Loucy (cell line): ENCODE measurements around the gene SLC6A20.

Experiments
- H2AFZ ChIP-seq: fragments of 200-600 bp; sonication (generic); 2 replicates; pipeline ENCODE4 v1.6.0; 2016; ENCODE audit warnings: antibody characterized with exemption, mild to moderate bottlenecking, low read length, moderate library complexity
- H3F3A ChIP-seq: fragments of 200-600 bp; 2 replicates; pipeline ENCODE4 v1.6.0; 2016; ENCODE audit warnings: antibody characterized with exemption, low read depth, mild to moderate bottlenecking
- H3K27me3 ChIP-seq: fragments of 200-600 bp; sonication (generic); 2 replicates; pipeline ENCODE4 v1.6.1; 2014; ENCODE audit warnings: low read length, mild to moderate bottlenecking; ENCODE audit not compliant: insufficient read depth, poor library complexity, severe bottlenecking
- H3K36me3 ChIP-seq: fragments of 200-600 bp; sonication (generic); 2 replicates; pipeline ENCODE4 v1.6.1; 2016; ENCODE audit warnings: low read length; ENCODE audit not compliant: insufficient read depth
- H3K4me1 ChIP-seq: fragments of 200-600 bp; sonication (generic); 2 replicates; pipeline ENCODE4 v1.5.1; 2014; ENCODE audit warnings: low read length, mild to moderate bottlenecking; ENCODE audit not compliant: insufficient read depth, poor library complexity, severe bottlenecking
- H3K4me2 ChIP-seq: fragments of 200-600 bp; sonication (generic); 2 replicates; pipeline ENCODE4 v1.6.0; 2014; ENCODE audit warnings: antibody characterized with exemption, low read length, low read depth, mild to moderate bottlenecking; ENCODE audit not compliant: poor library complexity, severe bottlenecking
- H3K4me3 ChIP-seq: fragments of 200-600 bp; sonication (generic); 2 replicates; pipeline ENCODE4 v1.5.1; 2014; ENCODE audit warnings: low read length, mild to moderate bottlenecking, mixed read lengths; ENCODE audit not compliant: poor library complexity, severe bottlenecking
- H3K79me2 ChIP-seq: fragments of 200-600 bp; sonication (generic); 2 replicates; pipeline ENCODE4 v1.6.1; 2014; ENCODE audit warnings: low read length; ENCODE audit not compliant: insufficient read depth
- H3K9ac ChIP-seq: fragments of 200-600 bp; sonication (generic); 2 replicates; pipeline ENCODE4 v1.6.0; 2014; ENCODE audit warnings: mild to moderate bottlenecking, low read depth, low read length, moderate library complexity; ENCODE audit not compliant: poor library complexity, severe bottlenecking
- H3K9me2 ChIP-seq: fragments of 200-600 bp; sonication (generic); replicated peaks from 2 replicates; pipeline ENCODE4 v1.6.1; 2016; ENCODE audit warnings: low read depth, low read length, mixed read lengths
- H3K9me3 ChIP-seq: fragments of 200-600 bp; sonication (generic); 2 replicates; pipeline ENCODE4 v1.6.1; 2014; ENCODE audit warnings: mild to moderate bottlenecking, antibody characterized with exemption, low read length, low read depth; ENCODE audit not compliant: insufficient read depth
- H4K20me1 ChIP-seq: fragments of 200-600 bp; sonication (generic); 2 replicates; pipeline ENCODE4 v1.6.0; 2014; ENCODE audit warnings: antibody characterized with exemption, low read length, mild to moderate bottlenecking; ENCODE audit not compliant: insufficient read depth, poor library complexity, severe bottlenecking
- EZH2phosphoT487 ChIP-seq: fragments of 200-600 bp; IDR thresholded peaks from 2 replicates; pipeline ENCODE4 v1.6.1; 2018; ENCODE audit warnings: antibody characterized with exemption, mild to moderate bottlenecking, moderate library complexity, borderline replicate concordance
- TF ChIP-seq, protein P1 (sequence below): fragments of 200-600 bp; sonication (generic); conservative IDR thresholded peaks from 2 replicates; pipeline ENCODE4 v1.5.1; 2014; ENCODE audit warnings: mild to moderate bottlenecking, antibody characterized with exemption, low read length

Gene SLC6A20

DNA sequence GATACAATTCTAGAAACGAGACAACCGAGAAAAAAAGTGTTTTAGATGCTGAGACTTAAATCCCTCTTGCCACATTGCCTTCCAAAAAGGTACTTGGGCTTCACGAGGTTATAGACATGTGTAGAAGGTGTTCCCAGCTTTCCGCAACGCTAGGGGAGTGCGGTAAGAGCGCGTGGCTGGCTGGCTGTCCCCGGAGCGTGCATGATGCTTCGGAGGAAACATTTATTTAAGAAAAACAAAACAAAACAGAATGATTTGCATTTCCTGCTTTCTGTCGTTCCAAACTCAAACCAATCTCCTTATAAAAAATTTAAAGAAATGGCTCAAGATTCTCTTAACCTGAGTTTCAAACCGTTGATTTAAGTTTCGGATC, 841 bp downstream of the SLC6A20 start:
- Histone ChIP-seq H3K27me3 (peaks cover 18% of the 10 kb centered on the region), H2AFZ (no peak overlapping the region), H3K4me1 (no peaks in the 10 kb centered on the region), H3K4me3 (no peak overlapping the region), H3K9me3 (no peaks in the 10 kb centered on the region), H3K36me3 (no peaks in the 10 kb centered on the region), H3K9me2 (no peaks in the 10 kb centered on the region), H3K4me2 (no peak overlapping the region), H4K20me1 (no peaks in the 10 kb centered on the region), H3K79me2 (no peaks in the 10 kb centered on the region), H3F3A (no peaks in the 10 kb centered on the region), H3K9ac (no peak overlapping the region)
- no peak for TF ChIP-seq EZH2phosphoT487
- TF ChIP-seq, protein P1, sequence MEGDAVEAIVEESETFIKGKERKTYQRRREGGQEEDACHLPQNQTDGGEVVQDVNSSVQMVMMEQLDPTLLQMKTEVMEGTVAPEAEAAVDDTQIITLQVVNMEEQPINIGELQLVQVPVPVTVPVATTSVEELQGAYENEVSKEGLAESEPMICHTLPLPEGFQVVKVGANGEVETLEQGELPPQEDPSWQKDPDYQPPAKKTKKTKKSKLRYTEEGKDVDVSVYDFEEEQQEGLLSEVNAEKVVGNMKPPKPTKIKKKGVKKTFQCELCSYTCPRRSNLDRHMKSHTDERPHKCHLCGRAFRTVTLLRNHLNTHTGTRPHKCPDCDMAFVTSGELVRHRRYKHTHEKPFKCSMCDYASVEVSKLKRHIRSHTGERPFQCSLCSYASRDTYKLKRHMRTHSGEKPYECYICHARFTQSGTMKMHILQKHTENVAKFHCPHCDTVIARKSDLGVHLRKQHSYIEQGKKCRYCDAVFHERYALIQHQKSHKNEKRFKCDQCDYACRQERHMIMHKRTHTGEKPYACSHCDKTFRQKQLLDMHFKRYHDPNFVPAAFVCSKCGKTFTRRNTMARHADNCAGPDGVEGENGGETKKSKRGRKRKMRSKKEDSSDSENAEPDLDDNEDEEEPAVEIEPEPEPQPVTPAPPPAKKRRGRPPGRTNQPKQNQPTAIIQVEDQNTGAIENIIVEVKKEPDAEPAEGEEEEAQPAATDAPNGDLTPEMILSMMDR: no peak

- Histone ChIP-seq H3K9me2 (no peaks in the 10 kb centered on the region), H3K9ac (no peak overlapping the region), H3K9me3 (no peaks in the 10 kb centered on the region), H3K36me3 (no peaks in the 10 kb centered on the region), H3F3A (no peaks in the 10 kb centered on the region), H3K4me3 (no peak overlapping the region), H3K4me1 (no peaks in the 10 kb centered on the region), H3K27me3 (peaks cover 14% of the 10 kb centered on the region), H4K20me1 (no peaks in the 10 kb centered on the region), H3K79me2 (no peaks in the 10 kb centered on the region), H2AFZ (no peak overlapping the region), H3K4me2 (no peak overlapping the region)
- TF ChIP-seq, protein P1: no peak
- TF ChIP-seq EZH2phosphoT487: no peak
Measured at GRCh38 chr3:45794660-45795059, 1.7 kb downstream of the SLC6A20 start.

- H3F3A ChIP-seq: no peaks in the 10 kb centered on the region
- H3K36me3 ChIP-seq: no peaks in the 10 kb centered on the region
- H2AFZ ChIP-seq: no peak overlapping the region
- H3K4me3 ChIP-seq: no peak overlapping the region
- no peaks in the 10 kb centered on the region for H3K79me2 ChIP-seq
- no peak overlapping the region for H3K9ac ChIP-seq
- H3K27me3 ChIP-seq: peaks cover 14% of the 10 kb centered on the region
- no peaks in the 10 kb centered on the region for H3K9me2 ChIP-seq
- H3K4me2 ChIP-seq: no peak overlapping the region
- H4K20me1 ChIP-seq: no peaks in the 10 kb centered on the region
- no peaks in the 10 kb centered on the region for H3K9me3 ChIP-seq
- TF ChIP-seq, protein P1: no peak
- TF ChIP-seq EZH2phosphoT487: no peak
- no peaks in the 10 kb centered on the region for H3K4me1 ChIP-seq
Measured at GRCh38 chr3:45794177-45794560, 2.2 kb downstream of the SLC6A20 start.
